Measurements from ENCODE around the gene ABCB6.

The ABCB6 gene

DNA sequence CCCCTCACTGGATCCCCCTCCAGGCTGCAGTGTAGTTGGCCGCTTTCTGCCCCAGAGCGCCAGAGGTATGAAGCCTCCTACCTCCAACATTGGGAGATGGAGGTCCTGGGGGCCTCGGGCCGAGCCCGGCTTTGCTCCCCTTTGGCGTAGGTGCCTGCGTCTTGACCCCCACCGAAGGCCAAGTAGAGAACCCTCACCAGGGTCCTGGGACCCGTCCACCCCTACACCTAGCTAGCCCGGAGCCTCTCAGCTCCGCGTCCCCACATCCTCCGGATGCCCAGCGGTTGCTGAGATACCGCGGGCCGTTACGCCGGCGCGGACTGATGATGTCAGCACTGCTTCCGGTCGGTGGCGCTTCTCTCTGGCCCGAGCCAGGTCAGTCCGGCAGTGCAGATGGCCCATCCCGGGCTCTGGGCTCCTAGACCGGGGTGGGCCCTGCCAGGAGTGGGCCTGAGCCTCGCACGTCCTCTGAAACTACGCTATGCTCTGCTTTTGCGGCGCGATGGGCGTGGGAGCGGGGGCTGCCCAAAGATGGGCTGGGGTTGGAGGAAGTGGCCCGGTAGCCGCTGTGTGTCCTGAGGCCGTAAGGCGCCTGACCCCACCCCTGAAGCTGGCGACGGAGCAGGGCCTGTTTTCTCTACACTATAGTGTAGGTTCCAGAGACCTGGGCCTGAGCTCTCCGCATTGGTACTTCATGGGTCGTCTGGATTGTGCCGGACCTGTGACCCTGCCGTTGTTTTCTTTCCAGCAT is 26.6 kb upstream of the ABCB6 start, which contains the start of the genes GLB1L and STK16:
TSS of gene GLB1L (minus strand) at position 297 of the 751 bp plus-strand sequence. CDS start 1,871 bp downstream, outside the sequence.
TSS of gene STK16 (plus strand) at position 332 of the 751 bp plus-strand sequence. CDS start 521 bp downstream, outside the sequence.
- DNase-seq, result peak; percentile 99

DNA sequence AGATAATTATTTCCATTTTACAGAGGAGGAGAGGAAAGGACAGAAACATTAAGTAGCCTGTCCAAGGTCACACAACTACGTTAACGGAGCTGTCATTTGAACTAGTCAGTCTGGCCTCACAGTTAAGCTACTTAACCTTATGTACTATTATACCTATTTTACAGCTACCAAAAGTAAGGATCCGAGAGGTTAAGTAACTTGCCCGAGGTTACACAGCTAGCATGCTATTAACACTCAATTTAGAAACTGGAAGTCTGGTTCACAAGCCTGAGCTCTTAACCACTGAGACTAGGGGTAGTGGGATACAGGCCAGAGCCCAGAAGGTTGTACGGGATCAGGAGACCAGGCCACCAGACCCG is 26.0 kb upstream of the ABCB6 start:
- no peak for DNase-seq

DNA sequence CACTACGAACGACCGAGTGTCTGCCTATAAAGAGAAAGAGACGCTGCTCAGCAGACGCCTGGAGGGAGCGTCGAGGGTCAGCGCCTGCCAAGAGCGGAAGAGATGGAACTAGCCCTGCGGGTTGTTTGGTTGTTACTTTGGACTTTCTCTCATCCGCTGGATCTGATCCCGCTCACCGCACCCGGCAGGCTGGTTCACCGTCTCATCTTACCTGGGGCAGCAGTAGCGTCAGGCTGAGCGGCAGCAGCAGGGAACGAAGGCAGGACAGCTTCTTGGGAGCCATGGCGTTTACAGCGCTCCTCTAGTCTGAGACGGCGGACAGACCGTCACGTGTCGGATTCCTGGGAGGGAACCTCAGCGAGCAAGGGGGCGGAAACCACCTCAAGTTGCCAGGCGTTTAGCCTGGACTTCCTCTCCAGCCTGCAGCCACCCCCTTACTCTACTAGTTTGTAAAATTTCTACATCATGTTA is 24.6 kb upstream of the ABCB6 start:
- no peak for DNase-seq

DNA sequence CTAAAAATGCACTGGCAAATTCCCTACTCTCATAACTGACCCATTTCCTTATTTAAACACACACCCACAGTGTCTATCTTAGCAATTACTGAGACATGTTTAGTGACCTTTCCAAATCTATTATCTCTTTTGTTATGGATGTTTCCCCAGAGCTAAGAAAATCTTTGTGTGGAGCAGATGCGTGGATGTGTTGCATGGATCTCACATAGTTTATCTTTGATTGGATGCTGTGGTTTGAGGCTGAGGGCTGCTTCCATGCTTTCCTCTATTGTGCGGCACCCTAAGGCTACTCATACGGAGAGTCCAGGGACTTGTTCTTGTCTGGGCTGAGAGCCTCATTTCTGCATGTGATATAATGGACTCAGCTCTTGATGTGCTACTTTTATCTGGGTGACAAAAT is 15.6 kb upstream of the ABCB6 start:
- no peak for DNase-seq

DNA sequence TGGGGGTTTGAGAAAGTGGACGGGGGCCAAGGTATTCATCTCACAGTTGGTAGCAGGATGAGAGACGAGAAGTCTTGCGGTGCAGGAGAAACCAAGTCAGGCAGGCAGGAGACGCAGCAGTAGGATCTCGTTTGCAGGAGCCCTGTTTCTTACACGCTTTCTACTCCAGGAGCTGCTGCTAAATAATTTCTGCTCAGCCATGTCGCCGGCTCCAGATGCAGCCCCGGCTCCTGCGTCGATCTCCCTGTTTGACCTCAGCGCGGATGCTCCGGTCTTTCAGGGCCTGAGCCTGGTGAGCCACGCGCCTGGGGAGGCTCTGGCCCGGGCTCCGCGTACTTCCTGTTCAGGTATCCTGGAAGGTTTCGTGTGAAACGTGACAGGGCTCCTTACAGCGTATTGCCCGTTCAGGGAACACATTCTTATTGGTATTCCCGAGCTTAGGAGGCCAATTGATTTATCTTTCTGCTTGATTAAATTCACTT is 11.3 kb upstream of the ABCB6 start:
- DNase-seq, result peak; percentile 83

DNA sequence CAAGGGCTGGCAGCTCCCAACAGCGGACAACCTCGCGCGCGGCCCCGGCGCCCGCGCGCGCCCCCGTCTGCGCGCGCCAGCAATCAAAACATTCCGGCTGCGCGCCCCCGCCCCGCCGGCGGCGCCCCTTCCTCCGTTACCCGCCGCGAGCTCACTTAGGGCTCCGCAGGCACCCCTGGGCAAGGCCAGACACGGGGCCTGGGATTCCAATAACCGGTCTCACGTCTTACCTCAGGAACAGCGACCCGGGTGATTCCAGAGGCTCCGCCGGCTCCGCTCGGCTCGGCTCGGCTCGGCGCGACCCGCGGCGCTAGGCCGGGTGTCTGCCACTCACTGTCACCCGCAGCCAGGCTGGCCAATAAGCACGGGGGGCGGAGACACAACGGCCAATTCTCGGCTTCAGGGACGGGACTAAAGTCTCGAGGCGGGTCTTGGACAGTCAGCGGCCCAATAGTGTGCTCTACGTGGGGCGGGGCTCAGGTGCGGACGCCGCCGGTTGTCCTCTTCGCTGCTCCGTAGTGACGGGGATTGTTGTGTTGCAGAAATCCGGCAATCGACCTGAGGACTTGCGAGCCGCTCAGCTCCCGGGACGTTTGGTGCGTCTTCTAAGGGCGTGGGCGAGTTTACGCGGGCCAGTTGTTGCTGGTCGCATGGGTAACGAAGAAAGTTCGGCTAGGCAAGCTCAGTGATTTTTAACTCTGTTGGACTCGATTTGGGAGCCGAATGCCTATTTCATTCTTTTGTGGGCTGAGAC is 10.7 kb upstream of the ABCB6 start, which contains the start of the genes ANKZF1 and ATG9A:
TSS of gene ANKZF1 (plus strand) at position 502 of the 754 bp plus-strand sequence. CDS start 452 bp downstream, outside the sequence.
TSS of gene ATG9A (minus strand) at position 332 of the 754 bp plus-strand sequence. CDS start 1,612 bp downstream, outside the sequence.
- peak; percentile 97 for DNase-seq

DNA sequence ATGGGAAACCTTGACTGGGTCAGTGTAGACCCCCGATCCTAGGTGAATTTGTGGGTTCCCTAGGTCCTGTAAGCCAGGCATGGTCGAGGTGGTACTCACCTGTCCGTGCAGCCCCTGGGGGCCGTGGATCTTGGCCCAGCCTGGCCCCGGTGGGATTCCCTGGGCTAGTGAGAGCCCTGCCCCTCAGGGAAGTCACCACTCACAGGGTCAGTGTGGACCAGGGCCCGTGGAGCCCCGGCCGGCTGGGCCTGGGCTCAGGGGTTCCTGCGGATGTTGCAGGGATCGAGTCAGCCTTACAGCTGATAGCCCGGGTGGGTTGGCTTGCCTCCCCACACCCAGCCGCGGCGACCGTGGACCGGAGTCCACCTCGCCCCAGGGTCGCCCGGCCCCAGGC is 10.2 kb upstream of the ABCB6 start:
- no peak for DNase-seq

DNA sequence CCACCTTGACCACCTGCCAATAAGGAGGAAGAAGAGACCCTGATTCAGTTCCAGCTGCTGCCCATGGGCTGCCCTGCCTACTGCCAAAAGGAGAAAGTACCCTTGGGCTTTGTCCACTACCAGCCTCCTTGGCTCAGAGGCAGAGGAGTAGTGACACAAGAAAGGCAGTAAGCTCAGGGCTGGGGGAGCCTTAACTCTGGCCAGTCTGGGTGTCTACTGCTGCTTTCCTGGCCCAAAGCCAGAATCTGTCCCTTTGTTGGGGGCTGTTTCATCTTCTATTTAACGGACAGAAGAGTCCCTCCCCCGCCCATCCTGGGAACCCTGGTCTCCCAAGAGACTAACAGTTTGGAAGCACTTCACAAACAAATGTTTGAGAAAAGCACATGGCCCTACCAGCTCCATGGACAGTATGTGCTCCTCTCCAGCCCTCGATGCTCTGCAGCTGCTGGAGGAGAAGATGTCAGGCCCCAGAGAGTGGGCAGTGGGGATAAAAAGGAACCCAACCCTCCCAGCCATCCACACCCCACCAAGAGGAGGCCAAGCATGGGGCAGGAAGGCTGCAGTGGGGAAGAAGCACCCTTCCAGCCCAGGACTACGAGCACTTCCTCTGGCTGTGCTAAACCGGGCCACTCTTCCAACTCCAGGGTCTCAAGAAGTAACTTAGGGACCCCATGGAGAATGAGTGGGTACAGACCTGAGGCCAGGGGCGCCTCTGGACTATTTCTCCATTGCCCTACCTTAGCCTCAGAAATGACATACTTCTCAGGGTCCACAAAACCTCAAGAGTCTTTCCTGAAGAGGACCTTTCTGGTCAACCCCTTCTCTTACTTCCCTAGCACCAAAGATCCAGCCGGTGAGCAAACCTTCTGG is 9.5 kb upstream of the ABCB6 start:
- DNase-seq, result no peak

DNA sequence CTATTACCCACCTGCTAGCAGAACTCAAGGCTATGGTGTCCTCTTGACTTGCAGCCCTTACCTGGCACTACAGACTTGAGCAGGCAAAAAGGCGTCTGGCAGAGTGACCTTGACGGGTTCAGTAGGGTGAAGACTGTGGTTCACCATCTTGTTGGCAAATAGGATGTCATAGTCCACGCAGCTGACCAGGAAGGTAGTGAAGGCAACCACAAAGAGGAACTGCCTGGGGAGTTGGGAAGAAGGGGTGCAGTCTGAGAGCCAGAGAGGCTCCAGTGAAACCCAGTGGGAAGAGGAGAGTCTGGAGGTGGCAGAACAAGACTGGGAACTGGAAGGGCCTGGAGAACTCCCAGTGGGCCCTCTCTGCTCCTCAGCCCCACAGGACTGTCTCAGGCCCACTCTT is 6.6 kb upstream of the ABCB6 start:
- no peak for DNase-seq

DNA sequence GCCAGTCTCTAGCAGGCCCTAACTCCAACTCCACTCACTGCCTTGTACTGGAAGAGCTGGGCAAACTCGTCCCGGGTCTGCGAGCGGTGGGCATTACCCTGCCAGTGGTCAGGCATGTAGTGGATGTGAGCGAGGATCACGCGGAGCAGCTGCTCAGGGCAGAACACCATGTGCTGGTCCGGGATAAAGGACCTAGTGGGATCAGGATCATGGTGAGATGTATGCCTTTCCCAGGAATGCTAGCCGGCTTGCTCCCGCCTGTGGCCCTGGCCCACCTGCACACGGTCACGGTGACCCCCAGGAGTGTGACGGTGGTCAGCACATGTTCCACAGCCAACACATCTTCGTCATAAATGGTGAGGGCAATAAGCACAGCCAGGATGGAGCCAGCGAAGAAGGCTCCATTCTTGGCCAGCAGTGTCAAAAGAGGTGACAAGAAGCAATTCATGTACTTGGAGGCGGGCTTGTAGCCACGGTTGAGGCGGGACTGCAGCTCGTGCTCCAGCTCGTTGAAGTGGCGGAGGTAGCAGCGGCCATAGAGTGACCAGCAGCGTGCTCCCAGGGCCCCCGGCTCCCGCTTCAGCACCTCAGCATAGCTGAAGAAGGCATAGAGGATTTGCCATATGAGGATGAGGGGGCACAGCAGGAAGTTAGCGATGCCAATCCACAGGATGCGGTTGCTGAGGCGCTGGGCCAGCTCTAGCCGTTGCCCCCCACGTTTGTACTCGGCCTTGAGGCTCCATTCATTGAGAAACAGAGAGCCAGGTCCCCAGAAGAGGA is 5.3 kb upstream of the ABCB6 start:
- no peak for DNase-seq

DNA sequence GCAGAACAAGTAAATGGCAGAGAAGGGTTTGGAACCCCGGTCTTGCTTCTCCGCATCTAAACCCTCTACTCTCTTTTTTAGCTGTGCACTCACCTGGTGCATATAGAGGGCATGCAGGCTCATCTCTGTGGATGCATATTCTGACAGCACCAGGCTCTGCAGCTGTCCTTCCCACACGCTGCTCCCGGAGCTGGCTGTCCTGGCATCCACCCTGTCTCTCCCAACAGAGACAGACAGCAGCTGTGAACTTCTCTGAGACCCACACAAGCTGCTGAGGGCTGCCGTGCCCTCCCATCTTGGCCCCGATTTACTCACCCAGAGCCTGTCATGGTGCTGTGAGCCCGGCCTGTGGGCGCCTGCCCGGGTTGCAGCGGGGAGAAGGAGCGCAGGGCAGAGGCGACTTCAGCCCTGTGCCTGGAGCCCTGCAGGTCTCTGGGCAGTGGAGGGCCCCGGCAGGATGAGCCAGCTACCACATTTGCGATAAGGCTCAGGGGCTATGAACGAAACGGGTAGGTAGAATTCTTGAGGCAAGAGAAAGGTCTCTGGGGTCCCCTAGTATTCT is 3.3 kb upstream of the ABCB6 start:
- no peak for DNase-seq

DNA sequence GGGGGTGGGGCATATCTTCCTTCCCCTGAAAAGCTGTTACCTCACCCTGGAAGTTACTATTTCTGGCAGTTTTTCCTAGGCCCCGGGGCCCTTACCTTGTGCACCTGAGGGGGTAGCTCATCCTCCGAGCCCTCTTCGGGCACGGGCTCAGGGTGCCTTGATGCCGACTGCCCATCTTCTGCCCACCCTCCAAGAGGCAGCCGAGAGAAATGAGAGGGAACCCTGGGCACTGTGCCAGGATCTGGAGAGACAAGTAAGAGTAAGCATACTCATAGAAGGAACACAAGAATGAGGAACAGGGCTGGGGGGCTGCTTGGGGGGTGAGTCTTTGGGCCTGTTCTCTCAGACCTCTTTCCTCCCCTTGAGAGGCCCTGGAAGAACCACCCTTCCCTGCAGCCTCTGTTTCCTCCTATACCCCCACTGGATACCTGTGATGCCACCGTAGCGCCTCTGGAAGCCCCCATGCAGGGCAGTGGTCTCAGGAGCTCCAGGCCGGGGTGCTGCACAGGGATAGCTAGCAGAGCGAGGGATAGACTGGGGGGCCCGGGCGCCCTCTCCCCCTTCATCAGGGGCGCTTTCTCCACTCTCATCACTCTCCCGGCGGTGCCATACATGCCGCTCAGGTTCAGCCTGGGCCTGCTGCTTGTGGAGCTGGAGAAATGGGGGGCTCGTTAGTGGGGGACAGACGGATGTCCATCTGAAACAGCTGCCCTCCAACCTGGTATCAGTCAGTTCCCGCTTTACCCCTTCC is 2.1 kb upstream of the ABCB6 start:
- no peak for DNase-seq

DNA sequence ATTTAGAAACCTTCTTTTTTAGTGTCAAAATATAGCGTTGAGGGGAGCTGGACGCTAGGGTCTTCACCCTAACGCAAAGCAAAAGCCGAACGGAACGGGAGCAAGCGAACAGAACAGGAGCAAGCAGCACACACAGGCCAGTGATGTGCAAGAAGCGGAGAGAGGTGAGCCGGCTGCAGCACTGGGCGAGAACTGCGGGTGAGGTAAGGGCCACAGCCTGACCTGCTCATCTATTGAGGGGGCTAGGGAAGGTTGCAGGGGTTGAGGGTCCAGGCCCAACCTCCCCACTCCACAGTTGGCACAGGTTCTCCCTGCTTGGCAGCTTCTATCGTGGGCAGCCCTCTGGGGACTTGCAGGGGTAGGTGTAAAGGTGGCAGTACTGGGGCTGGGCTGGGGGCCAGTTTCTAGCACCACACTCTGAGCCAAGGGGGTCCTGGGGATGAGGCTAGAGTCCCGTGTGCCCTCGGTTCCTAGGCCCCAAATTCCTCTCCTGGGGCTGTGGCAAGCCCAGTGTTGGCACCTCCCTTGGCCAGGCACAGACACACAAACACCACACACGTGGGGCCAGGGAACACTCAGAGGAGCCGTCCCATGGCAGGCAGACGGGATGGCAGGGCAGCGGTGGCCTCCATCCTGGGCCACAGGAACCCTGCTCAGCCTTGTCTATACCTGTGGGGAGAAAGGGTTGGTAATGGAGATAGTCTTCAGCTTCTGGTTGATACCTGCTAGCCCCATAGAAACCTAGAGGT is 1.2 kb upstream of the ABCB6 start:
- no peak for DNase-seq

DNA sequence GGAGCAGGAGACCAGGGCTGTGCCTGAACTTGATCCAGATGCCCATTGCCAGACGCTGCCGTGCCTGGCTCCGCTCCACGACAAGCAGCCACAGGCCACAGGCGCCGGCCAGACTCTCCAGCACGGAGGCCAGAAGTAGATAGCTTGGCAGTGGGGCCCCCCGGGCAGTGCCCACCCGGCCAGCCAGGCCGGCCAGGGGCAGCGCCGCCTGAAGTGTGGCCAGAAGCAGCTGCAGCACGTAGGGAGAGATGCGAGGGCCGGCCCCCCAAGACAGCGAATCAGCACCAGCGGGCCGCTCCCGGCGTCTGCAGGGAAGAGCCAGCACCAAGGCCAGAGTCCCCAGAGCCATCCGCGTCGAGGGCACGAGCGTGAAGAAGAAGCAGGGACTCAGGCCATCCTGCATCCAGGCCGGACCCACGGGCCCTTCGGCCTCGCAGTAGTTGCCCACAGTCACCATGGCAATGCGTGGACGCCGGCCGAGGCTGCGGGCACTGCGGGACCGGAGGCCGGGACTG is 484 bp downstream of the ABCB6 start:
- DNase-seq, result no peak

DNA sequence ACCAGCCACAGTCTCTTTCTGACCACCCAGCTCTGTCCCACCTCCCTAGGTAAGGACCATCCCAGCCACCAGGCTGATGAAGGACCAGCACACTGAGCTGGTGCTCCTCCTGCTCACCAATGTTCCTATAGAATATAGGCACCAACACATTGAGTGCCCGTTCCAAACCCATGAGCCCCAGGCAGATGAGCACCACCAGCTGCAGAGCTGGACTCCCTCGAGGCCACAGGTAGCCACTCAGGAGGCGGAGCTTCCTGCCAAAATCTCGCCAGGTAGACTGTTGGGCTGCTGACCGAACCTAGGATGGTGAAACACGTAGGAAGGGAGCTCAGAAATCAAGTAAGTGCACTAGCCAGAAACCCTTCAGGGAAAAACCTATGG is 2.2 kb downstream of the ABCB6 start:
- DNase-seq, result no peak

DNA sequence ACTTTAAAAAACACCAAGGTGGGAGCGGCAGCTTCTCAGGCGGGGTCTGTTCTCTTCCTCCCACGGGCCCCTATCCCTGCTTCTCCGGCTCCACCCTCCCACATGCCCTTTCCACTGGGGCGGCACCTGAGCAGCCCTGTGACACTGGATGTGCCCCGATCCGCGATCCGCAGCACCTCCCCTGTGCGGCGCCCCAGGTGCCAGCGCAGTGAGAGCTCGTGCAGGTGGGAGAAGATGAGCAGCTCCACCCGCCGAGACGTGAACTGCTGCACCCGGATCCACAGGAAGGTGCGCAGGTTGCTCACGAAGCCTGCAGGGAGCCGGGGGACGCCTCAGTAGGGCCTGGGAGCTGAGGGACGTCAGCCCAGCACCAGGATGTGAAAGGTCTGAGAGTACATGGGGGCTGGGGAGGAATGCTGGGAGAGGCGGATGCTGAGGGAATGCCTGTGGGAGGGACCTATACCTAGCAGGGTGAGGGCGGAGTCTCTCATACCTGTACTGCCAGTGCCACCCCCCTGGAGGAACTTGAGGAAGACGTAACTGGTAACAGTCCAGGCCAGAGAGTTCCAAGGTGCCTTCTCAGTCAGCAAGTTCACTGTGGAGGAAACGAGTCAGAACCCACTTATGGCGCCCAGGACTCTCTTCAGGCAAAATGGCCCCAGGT is 2.8 kb downstream of the ABCB6 start:
- DNase-seq, result no peak

DNA sequence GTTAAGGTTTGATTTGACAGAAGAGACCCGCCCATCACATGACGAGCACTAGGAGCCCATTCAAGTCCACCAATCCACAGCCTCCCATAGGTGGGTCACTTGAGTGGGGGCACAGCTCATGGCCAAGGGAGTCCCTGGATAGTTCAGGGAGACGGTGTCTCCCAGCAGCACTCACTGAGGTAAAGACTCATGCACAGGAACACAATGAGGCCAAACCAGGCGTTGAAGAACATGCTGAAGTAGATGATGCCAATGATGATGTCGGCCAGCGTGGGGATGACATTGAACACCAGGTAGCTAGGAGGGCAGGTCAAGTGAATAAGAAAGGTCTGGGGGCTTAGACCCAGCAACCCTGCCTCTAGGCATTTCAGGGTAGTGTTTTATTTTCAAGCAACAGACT is 4.0 kb downstream of the ABCB6 start:
- no peak for DNase-seq

DNA sequence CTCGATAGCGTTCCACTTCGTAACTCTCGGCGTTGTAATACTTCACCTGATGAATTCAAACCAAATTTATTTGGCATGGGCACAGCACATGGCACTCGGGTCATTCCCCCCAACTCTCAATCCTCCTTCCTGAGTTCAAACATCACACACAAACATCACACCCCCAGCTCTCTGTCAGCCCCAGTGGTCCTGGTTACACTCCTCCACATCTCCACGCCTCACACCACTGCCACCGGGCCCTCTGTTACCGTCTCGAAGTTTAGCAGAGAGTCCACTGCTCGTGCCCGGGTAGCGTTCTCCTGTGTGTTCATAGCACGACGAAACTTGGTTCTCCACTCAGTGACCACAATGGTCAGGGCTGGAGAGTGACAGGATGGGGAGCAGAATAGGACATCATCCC is 4.6 kb downstream of the ABCB6 start:
- no peak for DNase-seq

DNA sequence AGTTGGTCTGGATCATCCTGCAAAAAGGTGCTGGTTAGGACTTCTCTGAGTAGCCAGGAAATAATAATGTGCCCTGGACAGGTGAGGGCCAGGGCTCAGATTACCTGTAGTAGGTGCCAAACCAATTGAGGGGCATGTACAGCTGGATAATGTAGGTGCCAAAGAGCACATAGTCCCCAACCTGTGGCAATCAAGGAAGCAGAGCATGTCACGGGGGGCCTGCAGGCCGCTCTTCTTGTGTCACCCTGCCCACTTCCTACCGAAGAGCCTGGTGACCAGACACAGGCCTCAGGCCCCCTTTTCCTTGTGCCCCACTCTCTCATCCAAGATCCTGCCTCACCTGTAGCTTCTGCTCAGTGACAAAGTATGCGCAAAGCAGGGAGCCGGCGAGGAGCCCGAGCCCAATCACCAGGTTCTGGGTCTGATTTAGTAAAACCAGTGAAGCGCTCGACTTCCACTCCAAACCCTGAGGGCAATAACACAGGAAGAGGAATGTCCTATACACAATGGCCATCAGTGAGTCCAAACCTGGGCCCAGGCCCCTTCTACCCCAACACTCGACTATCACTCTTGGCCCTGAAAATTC is 5.2 kb downstream of the ABCB6 start:
- DNase-seq, result no peak

Data from activated CD8-positive, alpha-beta memory T cell treated with anti-CD3 and anti-CD28 coated beads, Interleukin-2, amount 50 U/mL, for 48 hours (primary cell).